H1 (cell line): ENCODE measurements around the gene NIFK. TPM values are rescaled to one million over a fixed set of nuclear protein-coding genes. Genes with fewer than 3 reads are reported as not detected.

Experiments used
- CTCF ChIA-PET: fragments of 300-600 bp; sonication (Branson Sonifier 250); formaldehyde crosslinking; loops from one replicate; lab custom pipeline; 2021; ENCODE audit not compliant: partially characterized antibody; lab: Charles Lee
- POLR2A ChIA-PET: fragments of 300-600 bp; sonication (Branson Sonifier 250); formaldehyde crosslinking; loops from one replicate; lab custom pipeline; 2021; ENCODE audit warnings: inconsistent platforms; ENCODE audit not compliant: partially characterized antibody; lab: Charles Lee
- DNase-seq, 2 experiments: peaks; one replicate each; pipeline versions ENCODE4 v3.0.0 to v3.0.0-alpha.2; 2010 to 2022; ENCODE audit warnings: low spot score in 2 of 2, low read depth in 1 of 2, mixed read lengths in 1 of 2
- FAIRE-seq: peaks from 2 replicates; lab custom pipeline; 2011; peaks lifted over from hg19 to GRCh38; lab: Jason Lieb, UNC
- H2AFZ ChIP-seq: 2 replicates; pipeline ENCODE4 v1.8.1; 2012; ENCODE audit warnings: low read length, inconsistent platforms
- H2AK5ac ChIP-seq: 2 replicates; pipeline ENCODE4 v1.6.1; 2013; ENCODE audit warnings: low read depth, low read length
- H2BK120ac ChIP-seq: replicated peaks from 2 replicates; pipeline ENCODE3; 2013; ENCODE audit warnings: low read depth, low read length, inconsistent platforms
- H2BK12ac ChIP-seq: 2 replicates; pipeline ENCODE4 v1.6.1; 2013; ENCODE audit warnings: low read depth, low read length
- H2BK15ac ChIP-seq: 2 replicates; pipeline ENCODE4 v1.6.1; 2013; ENCODE audit warnings: low read length
- H2BK20ac ChIP-seq: 2 replicates; pipeline ENCODE4 v1.6.1; 2013; ENCODE audit warnings: low read length
- H2BK5ac ChIP-seq: 2 replicates; pipeline ENCODE4 v1.6.1; 2013; ENCODE audit warnings: low read depth, low read length
- H3K14ac ChIP-seq: 2 replicates; pipeline ENCODE4 v1.6.1; 2013; ENCODE audit warnings: inconsistent platforms; ENCODE audit not compliant: insufficient read length
- H3K18ac ChIP-seq: 2 replicates; pipeline ENCODE4 v1.6.1; 2013; ENCODE audit warnings: low read length; ENCODE audit errors: extremely low read depth
- H3K23ac ChIP-seq: 2 replicates; pipeline ENCODE4 v1.6.1; 2013; ENCODE audit warnings: inconsistent platforms; ENCODE audit not compliant: insufficient read length
- H3K23me2 ChIP-seq: 2 replicates; pipeline ENCODE4 v1.6.1; 2013; ENCODE audit warnings: low read depth, low read length
- H3K27ac ChIP-seq: 2 replicates; pipeline ENCODE4 v1.6.1; 2011; ENCODE audit warnings: low read depth, low read length, inconsistent platforms
- H3K27me3 ChIP-seq, 4 experiments: replicated peaks in 1 of 4; 1 replicate in 1 of 4; 2 replicates in 3 of 4; pipeline versions ENCODE4 v1.6.1 to v1.8.1; 2011 to 2013; ENCODE audit warnings: low read length in 3 of 4, mild to moderate bottlenecking in 3 of 4, inconsistent platforms in 2 of 4, mixed read lengths in 2 of 4, moderate library complexity in 1 of 4; ENCODE audit not compliant: control insufficient read depth in 3 of 4, insufficient read depth in 3 of 4; ENCODE audit errors: extremely low read depth in 1 of 4
- H3K36me3 ChIP-seq, 4 experiments: 2 replicates each; pipeline versions ENCODE4 v1.6.1 to v1.8.1; 2011 to 2013; ENCODE audit warnings: mild to moderate bottlenecking in 4 of 4, low read length in 3 of 4, moderate library complexity in 2 of 4, control low read depth in 1 of 4, inconsistent platforms in 1 of 4; ENCODE audit not compliant: insufficient read depth in 4 of 4, control insufficient read depth in 2 of 4
- H3K4ac ChIP-seq: replicated peaks from 2 replicates; pipeline ENCODE3; 2013; ENCODE audit warnings: low read length, low read depth, mixed read lengths, inconsistent platforms; ENCODE audit not compliant: insufficient read length
- H3K4me1 ChIP-seq, 4 experiments: replicated peaks in 1 of 4; 1 replicate in 1 of 4; 2 replicates in 3 of 4; pipeline versions ENCODE4 v1.6.1 to v1.8.1; 2011 to 2013; ENCODE audit warnings: low read length in 3 of 4, inconsistent platforms in 2 of 4, mixed read lengths in 1 of 4; ENCODE audit not compliant: insufficient read depth in 4 of 4, control insufficient read depth in 3 of 4
- H3K4me2 ChIP-seq, 2 experiments: 2 replicates each; pipeline versions ENCODE4 v1.6.1 to v1.8.1; 2011 to 2013; ENCODE audit warnings: low read depth in 2 of 2, low read length in 2 of 2, control low read depth in 1 of 2, inconsistent platforms in 1 of 2, mild to moderate bottlenecking in 1 of 2; ENCODE audit not compliant: insufficient read depth in 1 of 2
- H3K4me3 ChIP-seq, 4 experiments: fragments of 200-600, 300-600 bp in 1 of 4; sonication (generic), shearing (Covaris generic), sonication (Bioruptor Twin) in 1 of 4; 2 replicates each; pipeline versions ENCODE4 v1.5.1 to v1.8.1; 2011 to 2016; ENCODE audit warnings: low read length in 4 of 4, low read depth in 3 of 4, control low read depth in 2 of 4, inconsistent platforms in 2 of 4, mild to moderate bottlenecking in 2 of 4, mixed read lengths in 1 of 4, moderate library complexity in 1 of 4; ENCODE audit not compliant: insufficient read depth in 2 of 4; ENCODE audit errors: extremely low read depth in 1 of 4
- H3K56ac ChIP-seq: replicated peaks from 2 replicates; pipeline ENCODE3; 2013; ENCODE audit warnings: low read depth, mild to moderate bottlenecking, mixed read lengths, low read length, inconsistent platforms; ENCODE audit not compliant: insufficient read length
- H3K79me1 ChIP-seq: 2 replicates; pipeline ENCODE4 v1.6.1; 2013; ENCODE audit warnings: low read depth, low read length, control low read depth
- H3K79me2 ChIP-seq, 2 experiments: 2 replicates each; pipeline versions ENCODE4 v1.6.1 to v1.8.1; 2012 to 2013; ENCODE audit warnings: low read length in 2 of 2, mild to moderate bottlenecking in 2 of 2, inconsistent platforms in 1 of 2; ENCODE audit not compliant: insufficient read depth in 2 of 2, control insufficient read depth in 1 of 2
- H3K9ac ChIP-seq, 4 experiments: replicated peaks in 1 of 4; 1 replicate in 1 of 4; 2 replicates in 3 of 4; pipeline versions ENCODE4 v1.6.1 to v1.8.1; 2011 to 2013; ENCODE audit warnings: low read depth in 3 of 4, low read length in 3 of 4, control low read depth in 2 of 4, mild to moderate bottlenecking in 2 of 4, moderate library complexity in 2 of 4, inconsistent platforms in 1 of 4; ENCODE audit errors: extremely low read depth in 1 of 4
- H3K9me3 ChIP-seq, 2 experiments: 2 replicates each; pipeline versions ENCODE4 v1.6.1 to v1.8.1; 2012 to 2013; ENCODE audit warnings: mild to moderate bottlenecking in 2 of 2, moderate library complexity in 2 of 2, control low read depth in 1 of 2, inconsistent platforms in 1 of 2, low read depth in 1 of 2, low read length in 1 of 2, mixed read lengths in 1 of 2; ENCODE audit not compliant: insufficient read depth in 2 of 2
- H4K20me1 ChIP-seq, 2 experiments: replicated peaks in 1 of 2; 2 replicates each; pipeline versions ENCODE3 to v1.8.1; 2011 to 2013; ENCODE audit warnings: inconsistent platforms in 2 of 2, low read length in 2 of 2, mild to moderate bottlenecking in 1 of 2; ENCODE audit not compliant: insufficient read depth in 2 of 2, control insufficient read depth in 1 of 2
- H4K5ac ChIP-seq: 2 replicates; pipeline ENCODE4 v1.6.1; 2013; ENCODE audit warnings: low read length, low read depth, mixed read lengths, inconsistent platforms; ENCODE audit not compliant: insufficient read length
- H4K8ac ChIP-seq: 2 replicates; pipeline ENCODE4 v1.8.0; 2013; ENCODE audit warnings: mild to moderate bottlenecking, moderate library complexity, low read length, inconsistent platforms; ENCODE audit not compliant: insufficient read depth; ENCODE audit errors: extremely low read depth
- H4K91ac ChIP-seq: replicated peaks from 2 replicates; pipeline ENCODE3; 2013; ENCODE audit warnings: low read length, mixed read lengths, inconsistent platforms; ENCODE audit not compliant: insufficient read length
- CHD1 ChIP-seq: IDR thresholded peaks from 2 replicates; pipeline ENCODE4 v1.6.1; 2012; ENCODE audit warnings: low read depth, low read length, improper control_type of control experiment
- FOSL1 ChIP-seq: IDR thresholded peaks from 2 replicates; pipeline ENCODE4 v1.6.1; 2011; ENCODE audit warnings: mild to moderate bottlenecking, low read depth, low read length, moderate library complexity; ENCODE audit not compliant: insufficient read depth
- GTF2F1 ChIP-seq: IDR thresholded peaks from 2 replicates; pipeline ENCODE4 v1.6.1; 2012; ENCODE audit warnings: low read depth, low read length, improper control_type of control experiment, borderline replicate concordance
- MAFK ChIP-seq: IDR thresholded peaks from 2 replicates; pipeline ENCODE4 v1.6.1; 2012; ENCODE audit warnings: low read depth, mild to moderate bottlenecking, improper control_type of control experiment, low read length
- NANOG ChIP-seq: IDR thresholded peaks from 2 replicates; pipeline ENCODE4 v1.6.1; 2011; ENCODE audit warnings: low read length, low read depth, mild to moderate bottlenecking, inconsistent platforms; ENCODE audit not compliant: insufficient read depth, poor library complexity, severe bottlenecking
- POLR2AphosphoS5 ChIP-seq: IDR thresholded peaks from 2 replicates; pipeline ENCODE4 v1.6.1; 2011; ENCODE audit warnings: low read depth, low read length
- SUZ12 ChIP-seq: fragments of 200-600 bp; sonication (generic); IDR thresholded peaks from 2 replicates; pipeline ENCODE4 v1.6.1; 2012; ENCODE audit warnings: mild to moderate bottlenecking, inconsistent platforms, low read length, moderate library complexity, mixed read lengths
- ZNF274 ChIP-seq: IDR thresholded peaks from 2 replicates; pipeline ENCODE4 v1.7.0; 2012; ENCODE audit warnings: low read length, borderline replicate concordance; ENCODE audit errors: extremely low read depth
- WGBS, 2 experiments: shearing (Covaris generic) in 1 of 2; methylation state at CpG; one replicate each; pipeline versions ENCODE4 v1.1.6 to v1.1.7; 2013 to 2015; ENCODE audit warnings: low lambda C conversion rate in 2 of 2, mixed read lengths in 2 of 2, inconsistent platforms in 1 of 2, low coverage in 1 of 2, missing lambda C conversion rate in 1 of 2; ENCODE audit not compliant: insufficient replicate concordance in 2 of 2, insufficient coverage in 1 of 2, insufficient read length in 1 of 2; ENCODE audit errors: extremely low coverage in 1 of 2, missing lambda C conversion rate in 1 of 2; 5-methylcytosine and 5-hydroxymethylcytosine counted together
- polyA plus RNA-seq, 7 experiments: library from polyadenylated mRNA; depleted of rRNA in 3 of 7; stranded (reverse) in 5 of 7; unstranded in 2 of 7; fragments of >200 nt in 5 of 7; fragments of 200-250 nt in 2 of 7; gene quantifications; 1 replicate in 5 of 7; 2 replicates in 1 of 7; 4 replicates in 1 of 7; pipeline versions ENCODE4 v1.2.1 to v1.2.3, GENCODE V29; 2011 to 2013; ENCODE audit warnings: missing spikeins in 2 of 7, mixed read lengths in 2 of 7
- total RNA-seq: library from RNA; stranded (reverse); fragmentation: NEBNext Ultra II Directional; extraction: Animal tissue kit (Norgen Biotek cat#: 25700); gene quantifications from 2 replicates; pipeline ENCODE4 v1.2.1, GENCODE V29; 2021

The NIFK gene
- total and polyA plus RNA-seq, 2 of the 8 experiments (the other 6 are each of a cell fraction or from before 2014, with no cell fraction given) = 24.4 to 117 TPM

DNA sequence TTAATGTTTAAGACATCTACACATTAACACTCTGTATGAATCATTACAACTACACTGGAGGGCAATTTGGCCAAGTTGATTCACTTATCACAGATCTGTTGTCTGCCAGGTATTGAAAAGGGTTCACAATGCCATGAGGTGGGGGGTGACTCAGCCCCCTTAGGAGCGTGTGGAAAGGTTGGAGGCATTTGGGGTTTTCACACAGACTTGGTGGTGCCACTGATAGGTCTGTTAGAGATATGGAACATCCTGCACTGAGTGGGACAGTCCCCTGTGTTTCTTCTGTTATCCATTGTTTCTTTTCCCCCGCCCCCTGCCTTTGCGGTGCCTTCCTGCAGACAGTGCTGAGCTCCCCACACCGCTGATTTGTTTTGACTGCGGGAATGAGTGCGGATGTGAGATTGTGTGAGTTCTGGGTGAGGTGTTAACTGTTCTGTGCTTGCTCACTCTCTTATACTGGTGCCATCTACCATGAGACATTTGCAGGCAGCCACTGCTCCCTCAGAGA, 9.4 kb upstream of the NIFK start:
- Histone ChIP-seq H3K18ac (no peak overlapping the region), H4K8ac (no peak overlapping the region), H3K36me3 (no peaks in the 10 kb centered on the region), H2BK15ac (no peak overlapping the region), H3K14ac (no peak overlapping the region), H3K27me3 (no peaks in the 10 kb centered on the region), H2BK5ac (no peak overlapping the region), H2BK120ac (no peak overlapping the region), H2BK20ac (no peak overlapping the region), H4K20me1 (no peaks in the 10 kb centered on the region)
- no peak for TF ChIP-seq POLR2AphosphoS5
- no peak for TF ChIP-seq GTF2F1
- TF ChIP-seq FOSL1 = no peak
- no peak for TF ChIP-seq CHD1
- no peak for TF ChIP-seq ZNF274
- TF ChIP-seq SUZ12 = no peak
- no peak for TF ChIP-seq MAFK
- TF ChIP-seq NANOG = no peak
- TF ChIP-seq, all 59 proteins: peak for 0
- ChIA-PET POLR2A (no interaction called here), CTCF (no interaction called here)
- no peak overlapping the region for H4K5ac ChIP-seq
- no peak overlapping the region for H2AK5ac ChIP-seq
- H2BK12ac ChIP-seq = no peak overlapping the region
- no peak overlapping the region for H4K91ac ChIP-seq
- H3K9ac ChIP-seq = no peak overlapping the region
- no peaks in the 10 kb centered on the region for H3K4me1 ChIP-seq
- 78% methylated on average over 6 of the region's 6 CpGs; no CpG with 5 or more reads in 1 of the 2 experiments for WGBS, 2 experiments
- H3K23ac ChIP-seq = no peak overlapping the region
- H3K4me2 ChIP-seq = no peak overlapping the region
- no peak for FAIRE-seq
- H3K4ac ChIP-seq = no peak overlapping the region
- H3K79me1 ChIP-seq = no peaks in the 10 kb centered on the region
- H3K79me2 ChIP-seq = no peaks in the 10 kb centered on the region
- no peak overlapping the region for H2AFZ ChIP-seq
- no peak overlapping the region for H3K56ac ChIP-seq
- H3K23me2 ChIP-seq = no peaks in the 10 kb centered on the region
- H3K9me3 ChIP-seq = no peaks in the 10 kb centered on the region
- H3K27ac ChIP-seq = no peak overlapping the region
- no peak overlapping the region for H3K4me3 ChIP-seq
- DNase-seq = no peak
